ENCODE data around the gene FBLN5. TPM values are rescaled to one million over a fixed set of nuclear protein-coding genes. Genes with fewer than 3 reads are reported as not detected.

Gene FBLN5
- total and polyA plus RNA-seq, 9 of the 15 experiments (the other 6 are each of a cell fraction or from before 2014, with no cell fraction given) = 0.11 to 0.22 TPM; not detected in 7

DNA sequence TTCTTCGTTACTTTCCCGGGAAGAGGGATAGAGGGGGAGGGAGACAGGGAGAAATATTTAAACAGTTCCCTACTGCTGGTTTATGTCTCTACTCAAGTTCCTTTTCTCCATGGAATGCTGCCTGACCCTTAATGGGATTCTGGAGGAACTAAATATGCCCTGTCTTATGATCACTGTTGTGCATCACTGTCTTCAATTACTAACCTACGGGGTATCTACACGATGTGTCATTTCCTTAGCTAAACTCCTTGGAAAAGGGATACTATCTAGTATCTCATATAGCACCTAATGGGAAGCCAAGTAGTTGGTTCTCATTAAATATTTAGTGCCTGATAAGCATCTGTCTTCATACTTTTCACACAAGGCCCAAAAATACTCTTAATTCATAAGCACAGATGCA, 37.5 kb upstream of the FBLN5 start:
- FAIRE-seq (no peak), DNase-seq (ENCODE audit: extremely low read depth in 1 of 4, low spot score in 3 of 4) (no peak), ATAC-seq (no peak)
- TF ChIP-seq KDM1A (IDR thresholded peaks at IDR 0.05) (no peak), ZNF174 (CRISPR knock-in tag; IDR thresholded peaks at IDR 0.05) (no peak), ZNF584 (CRISPR knock-in tag; IDR thresholded peaks at IDR 0.05; ENCODE audit: low read depth) (no peak), HCFC1 (IDR thresholded peaks at IDR 0.05; ENCODE audit: low read depth, low read length) (no peak), HDAC1 (IDR thresholded peaks at IDR 0.05) (no peak), ARID2 (IDR thresholded peaks at IDR 0.05) (no peak), CBFA2T3 (IDR thresholded peaks at IDR 0.05) (no peak), BRD4 (IDR thresholded peaks at IDR 0.05) (no peak), ZNF696 (CRISPR knock-in tag; conservative IDR thresholded peaks at IDR 0.05) (no peak), TAF15 (IDR thresholded peaks at IDR 0.05; ENCODE audit: low read depth, low read length) (no peak), ZNF740 (CRISPR knock-in tag; IDR thresholded peaks at IDR 0.05) (no peak), ZNF740 (tag; IDR thresholded peaks at IDR 0.05) (no peak), HBP1 (CRISPR knock-in tag; IDR thresholded peaks at IDR 0.05) (no peak), NRF1 (conservative IDR thresholded peaks at IDR 0.05 in 1 of 2, IDR thresholded peaks at IDR 0.05 in 1 of 2) (no peak), ZNF217 (CRISPR knock-in tag; IDR thresholded peaks at IDR 0.05) (no peak), ZBTB7A (IDR thresholded peaks at IDR 0.05; ENCODE audit: borderline replicate concordance, control insufficient read depth, low read depth, low read length) (no peak), ZNF780A (CRISPR knock-in tag; IDR thresholded peaks at IDR 0.05) (no peak), LCOR (CRISPR knock-in tag; IDR thresholded peaks at IDR 0.05) (no peak), PTTG1 (tag; IDR thresholded peaks at IDR 0.05; ENCODE audit: low read depth) (no peak)
- TF ChIP-seq, protein P1, sequence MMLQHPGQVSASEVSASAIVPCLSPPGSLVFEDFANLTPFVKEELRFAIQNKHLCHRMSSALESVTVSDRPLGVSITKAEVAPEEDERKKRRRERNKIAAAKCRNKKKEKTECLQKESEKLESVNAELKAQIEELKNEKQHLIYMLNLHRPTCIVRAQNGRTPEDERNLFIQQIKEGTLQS (IDR thresholded peaks at IDR 0.05) = no peak
- TF ChIP-seq, protein P1 (CRISPR knock-in tag; conservative IDR thresholded peaks at IDR 0.05) = no peak
- H3K27ac ChIP-seq (ENCODE audit: extremely low read depth, low read depth, low read length) = no peak overlapping the region
- no peaks in the 10 kb centered on the region for H3K9me1 ChIP-seq (ENCODE audit: control insufficient read depth, insufficient read depth, low read length)
- no peak overlapping the region for H3K9ac ChIP-seq (ENCODE audit: insufficient read depth in 1 of 2, low read depth in 2 of 2, low read length in 2 of 2)
- H3K36me3 ChIP-seq (ENCODE audit: control insufficient read depth, insufficient read depth, low read length) = peaks cover 48% of the 10 kb centered on the region
- no peaks in the 10 kb centered on the region for H3K27me3 ChIP-seq (ENCODE audit: control insufficient read depth in 2 of 2, insufficient read depth in 2 of 2, low read length in 2 of 2)
- no peaks in the 10 kb centered on the region for H4K20me1 ChIP-seq (replicated peaks; ENCODE audit: control insufficient read depth, insufficient read depth, low read length)
- H3K79me2 ChIP-seq (ENCODE audit: control insufficient read depth, insufficient read depth, low read length) = no peaks in the 10 kb centered on the region
- in situ Hi-C loops (cut with MboI) (no loop called here), intact Hi-C loops (cut with micrococcal nuclease) (no loop called here)
- CTCF ChIA-PET (ENCODE audit: low intra/inter-chr PET ratio) = no interaction called here
- POLR2A ChIA-PET = interaction anchor here (0.7 kb wide), 1 partner anchor 1200 kb away, joined by 3 read pairs; the partner anchor contains the start of genes LYSET and MOAP1
- no peaks in the 10 kb centered on the region for H3K9me3 ChIP-seq (replicated peaks; ENCODE audit: control insufficient read depth, insufficient read depth, low read depth, low read length)
- WGBS (ENCODE audit: insufficient coverage, low coverage, missing lambda C conversion rate) = 88% methylated on average over 4 of the region's 4 CpGs
- H3K4me3 ChIP-seq = no peak overlapping the region
- no peaks in the 10 kb centered on the region for H3K4me1 ChIP-seq (replicated peaks in 1 of 2; ENCODE audit: control insufficient read depth in 2 of 2, insufficient read depth in 2 of 2, low read length in 2 of 2)
- H2AFZ ChIP-seq (ENCODE audit: low read depth, low read length) = no peak overlapping the region
- BruUV-seq (replicated peaks) = no TSS peak
- no peak overlapping the region for H3K4me2 ChIP-seq (ENCODE audit: insufficient read depth, low read length)

All from K562 (cell line).